Temporal lobe (tissue), 1 donor: Measurements from ENCODE around the gene LCE4A. TPM values are rescaled to one million over a fixed set of nuclear protein-coding genes. Genes with fewer than 3 reads are reported as not detected.

Experiments used
- total RNA-seq: library from RNA; depleted of rRNA; stranded (reverse); fragments of >200 nt; gene quantifications from one replicate; pipeline ENCODE4 v1.2.3, GENCODE V29; 2014

Gene LCE4A
- total RNA-seq, 1 donor from 2014 or later: not detected

Other genes with a start within 250 kb of the LCE4A start
- gene LCE5A, start 197.4 kb upstream of the LCE4A start, total RNA-seq: not detected
- gene CRCT1, start 193.7 kb upstream of the LCE4A start, total RNA-seq: not detected
- not detected for gene LCE3E, start 141.4 kb upstream of the LCE4A start, total RNA-seq
- not detected for gene LCE3D, start 127.6 kb upstream of the LCE4A start, total RNA-seq
- gene LCE3C, start 107.9 kb upstream of the LCE4A start, total RNA-seq: not detected
- not detected for gene LCE3B, start 94.3 kb upstream of the LCE4A start, total RNA-seq
- not detected for gene LCE3A, start 85.1 kb upstream of the LCE4A start, total RNA-seq
- gene LCE2D, start 44.8 kb upstream of the LCE4A start, total RNA-seq: not detected
- not detected for gene LCE2C, start 32.9 kb upstream of the LCE4A start, total RNA-seq
- not detected for gene LCE2B, start 22.0 kb upstream of the LCE4A start, total RNA-seq
- not detected for gene LCE2A, start 9.8 kb upstream of the LCE4A start, total RNA-seq
- gene KPRP, start 49.9 kb downstream of the LCE4A start, total RNA-seq: not detected
- not detected for gene LCE1F, start 67.0 kb downstream of the LCE4A start, total RNA-seq
- gene LCE1E, start 78.1 kb downstream of the LCE4A start, total RNA-seq: not detected
- gene LCE1D, start 88.6 kb downstream of the LCE4A start, total RNA-seq: not detected
- not detected for gene LCE1C, start 98.5 kb downstream of the LCE4A start, total RNA-seq
- not detected for gene LCE1B, start 103.8 kb downstream of the LCE4A start, total RNA-seq
- gene LCE1A, start 119.3 kb downstream of the LCE4A start, total RNA-seq: not detected
- not detected for gene LCE6A, start 134.7 kb downstream of the LCE4A start, total RNA-seq
- not detected for gene LCE7A, start 151.8 kb downstream of the LCE4A start, total RNA-seq
- not detected for gene SMCP, start 170.2 kb downstream of the LCE4A start, total RNA-seq
- gene IVL, start 200.4 kb downstream of the LCE4A start, total RNA-seq: under 0.01 TPM
- gene SPRR5, start 239.0 kb downstream of the LCE4A start, total RNA-seq: not detected